Immature natural killer cell (primary cell): Measurements from ENCODE around the gene CUL4A. TPM values are rescaled to one million over a fixed set of nuclear protein-coding genes. Genes with fewer than 3 reads are reported as not detected.
A peak's percentile ranks its signal among the peaks of the same experiment; 100 is the strongest.
"Not testable (repeated sequence)": the region's sequence is repeated elsewhere in the genome, so short reads cannot be mapped to it uniquely, and the experiment has no call there.

Experiments used
- DNase-seq, 3 donors: peaks; one replicate each; pipeline ENCODE4 v3.0.0; 2022; ENCODE audit warnings: mixed read lengths in 1 of 3
- H3K27ac Mint-ChIP-seq, 6 donors: one replicate each; pipeline ENCODE4 v1.8.0; 2020; ENCODE audit warnings: mixed read lengths in 6 of 6, mild to moderate bottlenecking in 5 of 6, inconsistent platforms in 4 of 6, moderate library complexity in 3 of 6
- H3K27me3 Mint-ChIP-seq, 3 donors: one replicate each; pipeline ENCODE4 v1.8.0; 2020 to 2021; ENCODE audit warnings: low read depth in 3 of 3, mild to moderate bottlenecking in 3 of 3, mixed read lengths in 3 of 3, moderate library complexity in 3 of 3, inconsistent platforms in 1 of 3
- H3K36me3 Mint-ChIP-seq, 3 donors: one replicate each; pipeline ENCODE4 v1.8.0; 2020; ENCODE audit warnings: mixed read lengths in 3 of 3, inconsistent platforms in 2 of 3, mild to moderate bottlenecking in 2 of 3
- H3K4me1 Mint-ChIP-seq, 2 donors: one replicate each; pipeline ENCODE4 v1.8.0; 2020; ENCODE audit warnings: inconsistent platforms in 2 of 2, mild to moderate bottlenecking in 2 of 2, mixed read lengths in 2 of 2, moderate library complexity in 1 of 2
- H3K4me3 Mint-ChIP-seq, 5 donors: one replicate each; pipeline ENCODE4 v1.8.0; 2020; ENCODE audit warnings: mild to moderate bottlenecking in 5 of 5, mixed read lengths in 5 of 5, inconsistent platforms in 3 of 5, moderate library complexity in 3 of 5
- H3K9me3 Mint-ChIP-seq, 6 donors: one replicate each; pipeline ENCODE4 v1.8.0; 2020; ENCODE audit warnings: mild to moderate bottlenecking in 6 of 6, mixed read lengths in 6 of 6, inconsistent platforms in 4 of 6, moderate library complexity in 3 of 6
- polyA plus RNA-seq, 3 donors: library from polyadenylated mRNA; unstranded; fragments of 300-500 nt; fragmentation: Illumina TruSeq; gene quantifications; one replicate each; pipeline ENCODE4 v1.2.3, GENCODE V29; 2021

Gene CUL4A
- polyA plus RNA-seq, 3 donors from 2014 or later: 27.8 to 56.4 (median 53.3) TPM

- Mint-ChIP-seq H3K9me3 (no peaks in the 10 kb centered on the region), H3K27ac (no peak overlapping the region), H3K4me3 (no peak overlapping the region), H3K36me3 (peaks cover 14 to 55% (median 27%) of the 10 kb centered on the region in 3 donors), H3K4me1 (no peaks in the 10 kb centered on the region), H3K27me3 (no peaks in the 10 kb centered on the region)
- no peak for DNase-seq
These were observed 29.1 kb downstream of the CUL4A start for GRCh38 chr13:113238536-113238935.

- no peak overlapping the region for H3K27ac Mint-ChIP-seq
- no peak for DNase-seq
- peaks cover 17 to 59% (median 31%) of the 10 kb centered on the region in 3 donors for H3K36me3 Mint-ChIP-seq
- no peaks in the 10 kb centered on the region for H3K27me3 Mint-ChIP-seq
- no peaks in the 10 kb centered on the region for H3K9me3 Mint-ChIP-seq
- H3K4me1 Mint-ChIP-seq: no peaks in the 10 kb centered on the region
- no peak overlapping the region for H3K4me3 Mint-ChIP-seq
These were observed 29.9 kb downstream of the CUL4A start for GRCh38 chr13:113239357-113239756.

GRCh38 chr13:113239986-113240385 is 30.6 kb downstream of the CUL4A start:
- Mint-ChIP-seq H3K27ac (no peak overlapping the region), H3K9me3 (no peaks in the 10 kb centered on the region), H3K4me3 (no peak overlapping the region), H3K36me3 (peaks cover 20 to 60% (median 31%) of the 10 kb centered on the region in 3 donors), H3K27me3 (peaks cover 0 to 2% (median 0%) of the 10 kb centered on the region in 3 donors), H3K4me1 (no peaks in the 10 kb centered on the region)
- DNase-seq: no peak

- not testable (repeated sequence) for H3K9me3 Mint-ChIP-seq, H3K4me3 Mint-ChIP-seq, DNase-seq, H3K4me1 Mint-ChIP-seq, H3K27me3 Mint-ChIP-seq, H3K27ac Mint-ChIP-seq
- peaks cover 30 to 65% (median 35%) of the 10 kb centered on the region in 3 donors for H3K36me3 Mint-ChIP-seq
These were observed 32.2 kb downstream of the CUL4A start for GRCh38 chr13:113241623-113242022.

- Mint-ChIP-seq H3K4me1 (no peaks in the 10 kb centered on the region), H3K9me3 (no peaks in the 10 kb centered on the region), H3K27me3 (peaks cover 0 to 2% (median 0%) of the 10 kb centered on the region in 3 donors), H3K27ac (no peak overlapping the region), H3K36me3 (peaks cover 27 to 73% (median 36%) of the 10 kb centered on the region in 3 donors), H3K4me3 (no peak overlapping the region)
- no peak for DNase-seq
These were observed 34.4 kb downstream of the CUL4A start for GRCh38 chr13:113243847-113244246.

- Mint-ChIP-seq H3K27ac (peak overlapping the region in 1 of 6 donors; percentile 9), H3K36me3 (peaks cover 35 to 73% (median 43%) of the 10 kb centered on the region in 3 donors)
These were observed 36.7 kb downstream of the CUL4A start for GRCh38 chr13:113245849-113246796.

GRCh38 chr13:113252516-113253095 is 43.2 kb downstream of the CUL4A start:
- Mint-ChIP-seq H3K36me3 (peaks cover 25 to 72% (median 29%) of the 10 kb centered on the region in 3 donors), H3K27ac (peak overlapping the region in 1 of 6 donors; percentile 12), H3K4me3 (no peak overlapping the region), H3K27me3 (peaks cover 0 to 6% (median 0%) of the 10 kb centered on the region in 3 donors), H3K4me1 (no peaks in the 10 kb centered on the region), H3K9me3 (no peaks in the 10 kb centered on the region)
- no peak for DNase-seq

More at GRCh38 chr13:113245849-113246796, 36.7 kb downstream of the CUL4A start:
- Mint-ChIP-seq H3K4me1 (no peaks in the 10 kb centered on the region), H3K27me3 (peaks cover 0 to 4% (median 2%) of the 10 kb centered on the region in 3 donors), H3K4me3 (no peak overlapping the region), H3K9me3 (no peaks in the 10 kb centered on the region)
- no peak for DNase-seq

- not testable (repeated sequence) for H3K4me3 Mint-ChIP-seq, H3K4me1 Mint-ChIP-seq, DNase-seq, H3K27me3 Mint-ChIP-seq, H3K9me3 Mint-ChIP-seq
- Mint-ChIP-seq H3K27ac (peak overlapping the region in 1 of 6 donors; percentile 28), H3K36me3 (peaks cover 20 to 54% (median 25%) of the 10 kb centered on the region in 3 donors)
These were observed 48.5 kb downstream of the CUL4A start for GRCh38 chr13:113257908-113258307.

- Mint-ChIP-seq H3K4me3 (no peak overlapping the region), H3K36me3 (peaks cover 20 to 57% (median 25%) of the 10 kb centered on the region in 3 donors), H3K27ac (peak overlapping the region in 2 of 6 donors; percentile 29 to 55), H3K4me1 (peaks cover 0 to 6% of the 10 kb centered on the region in 2 donors), H3K27me3 (no peaks in the 10 kb centered on the region), H3K9me3 (no peaks in the 10 kb centered on the region)
- DNase-seq: no peak
These were observed 49.1 kb downstream of the CUL4A start for GRCh38 chr13:113258321-113259054.

- Mint-ChIP-seq H3K36me3 (peaks cover 15 to 51% (median 22%) of the 10 kb centered on the region in 3 donors), H3K27ac (peak overlapping the region in 1 of 6 donors; percentile 48), H3K4me1 (peaks cover 0 to 7% of the 10 kb centered on the region in 2 donors), H3K4me3 (no peak overlapping the region), H3K27me3 (no peaks in the 10 kb centered on the region), H3K9me3 (no peaks in the 10 kb centered on the region)
- DNase-seq: no peak
These were observed 51.6 kb downstream of the CUL4A start for GRCh38 chr13:113260996-113261395.

- not testable (repeated sequence) for H3K27me3 Mint-ChIP-seq, H3K9me3 Mint-ChIP-seq, H3K4me3 Mint-ChIP-seq, H3K4me1 Mint-ChIP-seq, DNase-seq
- peak overlapping the region in 1 of 6 donors; percentile 36 for H3K27ac Mint-ChIP-seq
- peaks cover 10 to 35% (median 14%) of the 10 kb centered on the region in 3 donors for H3K36me3 Mint-ChIP-seq
These were observed 53.6 kb downstream of the CUL4A start for GRCh38 chr13:113263016-113263415.

- no peaks in the 10 kb centered on the region for H3K9me3 Mint-ChIP-seq
- peak overlapping the region in 2 of 6 donors; percentile 40 to 47 for H3K27ac Mint-ChIP-seq
- no peak overlapping the region for H3K4me3 Mint-ChIP-seq
- peaks cover 0 to 7% of the 10 kb centered on the region in 2 donors for H3K4me1 Mint-ChIP-seq
- no peak for DNase-seq
- H3K27me3 Mint-ChIP-seq: no peaks in the 10 kb centered on the region
- peaks cover 3 to 19% (median 4%) of the 10 kb centered on the region in 3 donors for H3K36me3 Mint-ChIP-seq
These were observed 58.4 kb downstream of the CUL4A start for GRCh38 chr13:113267642-113268405.

- H3K27me3 Mint-ChIP-seq: peaks cover 0 to 3% (median 2%) of the 10 kb centered on the region in 3 donors
- no peak for DNase-seq
- H3K36me3 Mint-ChIP-seq: peaks cover 3 to 9% (median 4%) of the 10 kb centered on the region in 3 donors
- H3K27ac Mint-ChIP-seq: no peak overlapping the region
- no peak overlapping the region for H3K4me3 Mint-ChIP-seq
- no peaks in the 10 kb centered on the region for H3K9me3 Mint-ChIP-seq
- peaks cover 0 to 4% of the 10 kb centered on the region in 2 donors for H3K4me1 Mint-ChIP-seq
These were observed 62.6 kb downstream of the CUL4A start for GRCh38 chr13:113272031-113272430.
